Activated CD4-positive, alpha-beta T cell treated with anti-CD3 and anti-CD28 coated beads for 36 hours (primary cell): Measurements from ENCODE around the gene ATP8A1. TPM values are rescaled to one million over a fixed set of nuclear protein-coding genes. Genes with fewer than 3 reads are reported as not detected.
"Not testable (repeated sequence)": the region's sequence is repeated elsewhere in the genome, so short reads cannot be mapped to it uniquely, and the experiment has no call there.

Experiments
- ATAC-seq: fragments of 200-7000 bp; cut with Tn5 transposase; one replicate; pipeline ENCODE4 v1.10.0; 2021; ENCODE audit warnings: mild to moderate bottlenecking, moderate library complexity
- CTCF ChIA-PET: fragments of 350-600 bp; sonication (Branson Sonifier 250); formaldehyde crosslinking; loops from one replicate; lab custom pipeline; 2021; ENCODE audit warnings: antibody characterized with exemption; lab: Charles Lee
- POLR2A ChIA-PET: fragments of 350-600 bp; sonication (Branson Sonifier 250); formaldehyde crosslinking; loops from one replicate; lab custom pipeline; 2021; ENCODE audit warnings: antibody characterized with exemption, inconsistent platforms; lab: Charles Lee
- DNase-seq: peaks from one replicate; pipeline ENCODE4 v3.0.0-alpha.2; 2020
- H3K27ac Mint-ChIP-seq: one replicate; pipeline ENCODE4 v1.8.0; 2021; ENCODE audit warnings: mixed read lengths
- H3K27me3 Mint-ChIP-seq: one replicate; pipeline ENCODE4 v1.8.0; 2021; ENCODE audit warnings: mixed read lengths
- H3K36me3 Mint-ChIP-seq: one replicate; pipeline ENCODE4 v1.8.0; 2021; ENCODE audit warnings: low read depth, mixed read lengths
- H3K4me1 Mint-ChIP-seq: one replicate; pipeline ENCODE4 v1.8.0; 2021; ENCODE audit warnings: mixed read lengths
- H3K4me3 Mint-ChIP-seq: one replicate; pipeline ENCODE4 v1.8.0; 2021; ENCODE audit warnings: mild to moderate bottlenecking, moderate library complexity, mixed read lengths
- H3K9me3 Mint-ChIP-seq: one replicate; pipeline ENCODE4 v1.8.0; 2021; ENCODE audit warnings: low read depth, mixed read lengths
- intact Hi-C, 2 experiments: fragments of 100-400 bp; cut with DNase I in 1 of 2; cut with micrococcal nuclease in 1 of 2; formaldehyde crosslinking; loops; one replicate each; pipeline versions ENCODE4 v1.14.2 to v1.15.1; 2022 to 2024; cut with DNase I, micrococcal nuclease
- total RNA-seq, 2 experiments: library from RNA; stranded (reverse); gene quantifications; one replicate each; pipeline ENCODE4 v1.2.3, GENCODE V29; 2021

The ATP8A1 gene
- total RNA-seq, 2 experiments from 2014 or later, result 15.1 to 21.1 TPM

GRCh38 chr4:42467777-42468176 lies 189.1 kb downstream of the ATP8A1 start:
- peaks cover 20% of the 10 kb centered on the region for H3K36me3 Mint-ChIP-seq
- H3K27ac Mint-ChIP-seq, H3K9me3 Mint-ChIP-seq, H3K4me3 Mint-ChIP-seq, H3K4me1 Mint-ChIP-seq, DNase-seq, POLR2A ChIA-PET, intact Hi-C loops, H3K27me3 Mint-ChIP-seq, ATAC-seq: not testable (repeated sequence)
- CTCF ChIA-PET, result interaction anchor here (0.9 kb wide), 1 partner anchor 96 kb away, joined by 3 read pairs; no protein-coding TSS in a partner anchor

DNA sequence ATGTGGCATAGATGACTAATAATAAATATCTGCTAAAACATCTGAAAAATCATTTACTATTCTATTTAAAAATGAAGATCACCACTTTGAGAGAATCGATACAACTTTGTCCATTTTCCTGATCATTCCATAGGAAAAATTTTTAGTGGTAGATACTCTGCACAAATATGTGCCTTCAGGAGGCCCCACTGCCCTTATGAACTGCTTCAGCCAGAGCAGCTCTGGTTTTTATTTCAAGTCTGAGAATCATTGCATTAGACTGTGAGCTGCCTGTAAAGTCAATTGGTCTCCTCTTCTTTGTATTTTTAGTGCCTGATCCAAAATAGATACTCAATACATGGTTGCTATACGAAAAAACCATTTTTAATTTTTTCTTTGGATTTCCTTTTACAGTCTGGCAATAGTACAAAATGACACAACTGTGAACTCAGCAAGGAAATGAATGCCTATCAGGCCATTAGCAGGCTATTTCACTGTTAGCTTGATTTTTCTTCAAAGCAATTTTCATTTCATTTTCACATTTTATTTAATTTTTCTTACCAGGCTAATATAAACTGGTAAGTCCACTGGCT lies 190.5 kb downstream of the ATP8A1 start:
- intact Hi-C loops, result no loop called here
- Mint-ChIP-seq H3K36me3 (peaks cover 26% of the 10 kb centered on the region), H3K4me3 (no peak overlapping the region), H3K9me3 (no peaks in the 10 kb centered on the region), H3K27ac (no peak overlapping the region), H3K4me1 (peaks cover 2% of the 10 kb centered on the region), H3K27me3 (no peaks in the 10 kb centered on the region)
- DNase-seq, result no peak
- ATAC-seq, result no peak
- ChIA-PET CTCF (interaction anchor here (1.0 kb wide), 1 partner anchor 40 kb away, joined by 3 read pairs; no protein-coding TSS in a partner anchor), POLR2A (no interaction called here)

DNA sequence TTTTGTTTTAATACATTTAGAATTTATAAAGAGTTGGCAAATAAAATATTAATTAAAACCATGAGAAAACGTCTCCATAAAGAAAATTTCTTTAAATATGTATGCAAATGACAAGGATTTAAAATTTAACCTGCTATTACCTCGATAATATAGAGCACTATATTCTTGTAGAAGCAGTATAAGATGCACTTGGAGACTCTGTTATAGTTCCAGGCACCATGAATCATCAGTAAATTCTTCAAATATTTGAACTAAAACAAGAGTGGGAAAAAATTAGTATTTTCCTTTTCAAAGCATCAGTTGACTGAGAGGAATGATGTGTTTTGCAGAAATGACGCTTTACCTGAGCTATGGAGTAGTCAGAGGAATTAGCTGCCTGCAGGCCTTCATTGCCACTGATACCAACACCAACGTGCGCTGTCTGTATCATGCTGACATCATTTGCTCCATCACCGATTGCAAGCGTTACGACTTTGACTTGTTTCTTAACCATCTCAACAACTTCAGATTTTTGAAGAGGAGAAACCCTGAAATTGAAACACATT lies 192.3 kb downstream of the ATP8A1 start:
- ATAC-seq (no peak), DNase-seq (no peak)
- intact Hi-C loops, result no loop called here
- H3K27me3 Mint-ChIP-seq, result no peaks in the 10 kb centered on the region
- no peaks in the 10 kb centered on the region for H3K9me3 Mint-ChIP-seq
- ChIA-PET POLR2A (no interaction called here), CTCF (no interaction called here)
- H3K27ac Mint-ChIP-seq, result no peak overlapping the region
- peaks cover 34% of the 10 kb centered on the region for H3K36me3 Mint-ChIP-seq
- no peak overlapping the region for H3K4me3 Mint-ChIP-seq
- H3K4me1 Mint-ChIP-seq, result peaks cover 4% of the 10 kb centered on the region

- H3K9me3 Mint-ChIP-seq, CTCF ChIA-PET, POLR2A ChIA-PET, H3K27ac Mint-ChIP-seq, DNase-seq, H3K4me1 Mint-ChIP-seq, H3K27me3 Mint-ChIP-seq, intact Hi-C loops, H3K4me3 Mint-ChIP-seq, ATAC-seq: not testable (repeated sequence)
- H3K36me3 Mint-ChIP-seq, result peaks cover 35% of the 10 kb centered on the region
Measured at GRCh38 chr4:42461216-42461615, 195.7 kb downstream of the ATP8A1 start.

- Mint-ChIP-seq H3K27ac (no peak overlapping the region), H3K36me3 (peaks cover 37% of the 10 kb centered on the region), H3K4me1 (peaks cover 4% of the 10 kb centered on the region), H3K27me3 (no peaks in the 10 kb centered on the region), H3K9me3 (no peaks in the 10 kb centered on the region), H3K4me3 (no peak overlapping the region)
- no peak for DNase-seq
- peak; percentile 39 for ATAC-seq
- ChIA-PET CTCF (no interaction called here), POLR2A (no interaction called here)
- intact Hi-C loops, result no loop called here
Measured at GRCh38 chr4:42460043-42460442, 196.9 kb downstream of the ATP8A1 start.

DNA sequence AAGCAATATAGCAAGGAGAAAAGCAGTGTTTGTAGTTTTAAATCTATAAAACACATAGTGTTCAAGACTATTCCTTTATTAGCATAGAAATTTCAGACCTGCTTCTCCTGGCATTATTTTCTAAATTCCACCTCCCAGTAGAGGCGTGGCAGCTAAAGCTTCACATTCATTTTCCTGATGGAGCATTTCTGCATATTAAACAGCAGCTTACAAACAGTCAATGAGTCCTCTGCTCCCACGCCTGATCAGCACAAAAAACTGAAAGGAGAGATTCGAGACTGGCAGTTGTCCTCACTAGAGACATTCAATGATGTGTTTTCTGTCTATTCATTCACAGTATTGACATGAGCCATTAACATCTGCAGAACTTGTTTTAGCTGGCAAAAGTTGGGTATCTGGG lies 198.2 kb downstream of the ATP8A1 start:
- no peaks in the 10 kb centered on the region for H3K27me3 Mint-ChIP-seq
- ATAC-seq (no peak), DNase-seq (no peak)
- H3K36me3 Mint-ChIP-seq, result peaks cover 35% of the 10 kb centered on the region
- intact Hi-C loops, result no loop called here
- H3K4me1 Mint-ChIP-seq, result peaks cover 4% of the 10 kb centered on the region
- H3K9me3 Mint-ChIP-seq, result no peaks in the 10 kb centered on the region
- H3K27ac Mint-ChIP-seq, result no peak overlapping the region
- no peak overlapping the region for H3K4me3 Mint-ChIP-seq
- CTCF ChIA-PET, result interaction anchor here (1.0 kb wide), 1 partner anchor 61 kb away, joined by 3 read pairs; no protein-coding TSS in a partner anchor
- POLR2A ChIA-PET, result no interaction called here

DNA sequence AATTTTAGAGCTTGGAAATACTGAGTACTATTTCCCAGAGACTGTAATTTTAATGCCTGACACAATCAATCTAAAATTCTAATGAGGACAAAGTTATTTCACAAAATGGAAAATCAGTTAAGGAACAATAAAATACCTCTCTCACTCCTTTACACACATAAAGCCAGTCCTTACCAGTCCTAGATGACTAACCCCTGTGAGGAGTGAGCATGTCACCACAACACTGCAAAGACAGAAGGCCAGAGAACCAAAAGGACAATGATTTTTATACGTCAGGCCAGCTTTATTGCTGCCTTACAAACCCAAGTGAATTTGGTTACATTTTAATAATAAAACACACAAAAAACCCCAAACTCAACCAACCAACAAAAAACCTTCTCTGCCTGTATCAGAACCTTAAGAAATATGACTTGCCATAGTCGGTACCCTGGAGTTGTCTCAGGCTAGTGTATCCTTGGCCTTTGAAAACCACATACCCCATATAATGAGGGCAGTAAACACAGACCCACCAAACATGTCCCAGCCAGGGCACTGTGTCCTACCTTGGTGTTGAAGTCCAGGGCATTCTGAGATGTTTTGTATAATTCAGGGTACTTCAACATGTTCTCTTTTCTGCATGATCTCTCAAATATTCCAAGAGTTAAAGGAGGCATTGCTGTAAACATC lies 202.0 kb downstream of the ATP8A1 start:
- H3K9me3 Mint-ChIP-seq, result no peaks in the 10 kb centered on the region
- no peaks in the 10 kb centered on the region for H3K4me1 Mint-ChIP-seq
- no peak overlapping the region for H3K27ac Mint-ChIP-seq
- intact Hi-C loops, result no loop called here
- CTCF ChIA-PET, result interaction anchor here (0.7 kb wide), 1 partner anchor 22 kb away, joined by 3 read pairs; no protein-coding TSS in a partner anchor
- POLR2A ChIA-PET, result no interaction called here
- peaks cover 20% of the 10 kb centered on the region for H3K36me3 Mint-ChIP-seq
- H3K27me3 Mint-ChIP-seq, result no peaks in the 10 kb centered on the region
- DNase-seq (no peak), ATAC-seq (no peak)
- no peak overlapping the region for H3K4me3 Mint-ChIP-seq

DNA sequence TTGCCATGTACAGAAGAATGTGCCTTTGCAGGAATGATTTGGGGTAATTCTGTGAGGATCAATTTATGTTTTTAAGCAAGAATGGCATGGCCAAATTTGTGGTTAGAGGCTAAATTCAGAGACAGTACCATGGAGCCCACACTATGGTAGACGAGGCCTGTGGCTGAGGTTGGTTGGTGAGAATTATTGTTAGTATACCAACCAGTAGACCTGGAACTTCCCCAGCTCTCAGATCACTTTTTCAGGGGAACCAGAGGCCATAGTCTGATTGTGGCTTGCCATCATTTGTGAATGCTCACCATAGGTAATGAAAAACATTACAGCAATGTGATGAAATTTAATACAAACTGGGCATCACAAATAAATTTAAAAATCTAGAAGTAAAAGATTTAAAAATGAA lies 203.3 kb downstream of the ATP8A1 start:
- no peaks in the 10 kb centered on the region for H3K4me1 Mint-ChIP-seq
- no peak overlapping the region for H3K27ac Mint-ChIP-seq
- ATAC-seq (no peak), DNase-seq (no peak)
- peaks cover 22% of the 10 kb centered on the region for H3K36me3 Mint-ChIP-seq
- ChIA-PET CTCF (no interaction called here), POLR2A (no interaction called here)
- intact Hi-C loops, result no loop called here
- no peaks in the 10 kb centered on the region for H3K9me3 Mint-ChIP-seq
- no peak overlapping the region for H3K4me3 Mint-ChIP-seq
- H3K27me3 Mint-ChIP-seq, result no peaks in the 10 kb centered on the region

- ATAC-seq, result no peak
- CTCF ChIA-PET, result no interaction called here
- DNase-seq, result no peak
- H3K36me3 Mint-ChIP-seq, result peaks cover 22% of the 10 kb centered on the region
- no peaks in the 10 kb centered on the region for H3K9me3 Mint-ChIP-seq
- intact Hi-C loops, result no loop called here
- H3K4me1 Mint-ChIP-seq, result no peaks in the 10 kb centered on the region
- H3K27me3 Mint-ChIP-seq, result no peaks in the 10 kb centered on the region
- no peak overlapping the region for H3K27ac Mint-ChIP-seq
- H3K4me3 Mint-ChIP-seq, result no peak overlapping the region
- POLR2A ChIA-PET, result no interaction called here
Measured at GRCh38 chr4:42452823-42453222, 204.1 kb downstream of the ATP8A1 start.

DNA sequence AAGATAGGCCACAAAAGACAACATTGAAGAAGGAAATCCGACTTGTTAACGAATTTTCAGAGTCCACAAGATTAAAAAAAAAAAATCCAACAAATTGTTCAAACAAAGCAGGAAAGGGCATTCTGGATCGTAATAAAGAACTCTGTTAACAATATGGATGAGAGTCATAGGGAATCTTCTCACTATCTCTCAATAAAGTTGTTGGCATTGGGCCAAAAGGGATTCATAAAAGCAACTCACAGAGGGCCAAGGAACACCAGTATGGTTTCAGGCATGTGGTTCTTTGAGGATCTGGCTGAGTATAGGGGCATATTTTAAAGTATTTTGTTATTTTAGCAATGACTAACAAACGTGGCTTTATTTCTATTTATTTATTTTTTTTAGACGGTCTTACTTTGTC lies 210.1 kb downstream of the ATP8A1 start:
- intact Hi-C loops, result no loop called here
- no peaks in the 10 kb centered on the region for H3K4me1 Mint-ChIP-seq
- no peak overlapping the region for H3K4me3 Mint-ChIP-seq
- CTCF ChIA-PET, result no interaction called here
- ATAC-seq (no peak), DNase-seq (no peak)
- no peak overlapping the region for H3K27ac Mint-ChIP-seq
- H3K9me3 Mint-ChIP-seq, result no peaks in the 10 kb centered on the region
- POLR2A ChIA-PET, result no interaction called here
- no peaks in the 10 kb centered on the region for H3K27me3 Mint-ChIP-seq
- H3K36me3 Mint-ChIP-seq, result peaks cover 28% of the 10 kb centered on the region

GRCh38 chr4:42445038-42445437 lies 211.9 kb downstream of the ATP8A1 start:
- ChIA-PET POLR2A (interaction anchor here (0.6 kb wide), 1 partner anchor 49 kb away, joined by 3 read pairs; no protein-coding TSS in a partner anchor), CTCF (no interaction called here)
- Mint-ChIP-seq H3K36me3 (peaks cover 15% of the 10 kb centered on the region), H3K4me1 (no peaks in the 10 kb centered on the region), H3K9me3 (no peaks in the 10 kb centered on the region), H3K27ac (no peak overlapping the region), H3K4me3 (no peak overlapping the region), H3K27me3 (no peaks in the 10 kb centered on the region)
- intact Hi-C loops, result no loop called here
- ATAC-seq, result no peak
- DNase-seq, result no peak

DNA sequence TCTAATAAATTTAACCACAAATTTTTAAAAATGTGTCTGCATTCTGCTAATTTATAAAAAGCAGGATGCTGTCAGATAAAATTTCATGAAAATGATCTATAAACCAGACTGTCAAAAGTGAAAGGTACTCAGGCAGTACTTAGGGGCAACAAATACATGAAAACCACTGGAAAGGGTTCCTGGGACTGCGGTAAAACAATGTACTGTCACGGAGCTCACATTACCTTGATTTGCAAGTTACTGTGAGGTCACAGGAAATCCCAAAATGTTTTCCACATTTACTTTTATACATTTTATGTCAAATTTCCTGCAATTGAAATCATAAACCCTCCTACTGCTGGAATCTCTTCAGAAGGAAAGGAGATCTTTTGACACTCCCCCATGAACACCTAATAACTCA lies 214.3 kb downstream of the ATP8A1 start:
- ChIA-PET CTCF (no interaction called here), POLR2A (no interaction called here)
- peaks cover 13% of the 10 kb centered on the region for H3K36me3 Mint-ChIP-seq
- H3K27me3 Mint-ChIP-seq, result no peaks in the 10 kb centered on the region
- no peaks in the 10 kb centered on the region for H3K4me1 Mint-ChIP-seq
- no peaks in the 10 kb centered on the region for H3K9me3 Mint-ChIP-seq
- intact Hi-C loops, result no loop called here
- ATAC-seq, result no peak
- no peak overlapping the region for H3K27ac Mint-ChIP-seq
- no peak for DNase-seq
- H3K4me3 Mint-ChIP-seq, result no peak overlapping the region
